ENCODE data around the gene IRF4. TPM values are rescaled to one million over a fixed set of nuclear protein-coding genes. Genes with fewer than 3 reads are reported as not detected.

The IRF4 gene
- total RNA-seq, result under 0.01 and 0.24 TPM in 2 replicates

DNA sequence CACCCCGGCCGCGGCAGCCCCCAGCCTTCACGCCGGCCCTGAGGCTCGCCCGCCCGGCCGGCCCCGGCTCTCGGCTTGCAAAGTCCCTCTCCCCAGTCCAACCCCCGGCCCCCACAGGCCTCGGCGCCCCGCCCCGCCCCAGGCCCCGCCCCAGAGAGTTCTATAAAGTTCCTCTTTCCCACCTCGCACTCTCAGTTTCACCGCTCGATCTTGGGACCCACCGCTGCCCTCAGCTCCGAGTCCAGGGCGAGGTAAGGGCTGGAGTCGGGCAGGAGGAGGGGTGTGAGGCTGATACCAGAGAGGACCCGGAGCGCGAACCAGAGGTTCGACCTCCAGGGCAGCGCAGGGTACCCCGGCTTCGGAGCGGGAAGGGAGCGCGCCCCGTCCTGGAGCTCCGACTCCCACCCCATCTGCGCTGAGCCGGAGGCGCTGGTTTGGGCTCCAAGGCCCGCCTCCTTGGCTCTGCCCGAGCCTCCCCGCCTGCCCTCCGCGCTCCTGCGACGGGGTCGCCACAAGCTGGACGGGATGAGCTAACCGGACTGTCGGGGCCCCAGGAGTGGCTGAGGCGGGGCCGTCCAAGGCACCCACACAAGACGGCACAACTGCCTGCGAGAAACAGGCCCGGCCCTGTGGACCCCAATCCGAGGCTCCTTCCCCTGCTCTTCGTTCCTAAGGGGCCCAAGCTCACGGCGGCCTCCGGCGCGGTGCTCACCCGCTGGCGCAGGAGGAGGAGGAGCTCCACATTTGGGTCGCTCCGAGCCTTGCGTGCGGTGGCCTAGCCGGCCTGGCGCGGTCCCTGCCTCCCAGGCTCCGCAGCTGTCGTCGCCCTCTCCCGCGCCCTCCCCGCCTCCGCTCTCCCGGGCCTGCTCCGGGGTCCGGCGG is at the start of gene IRF4:
TSS of gene IRF4 (plus strand) at position 194 of the 882 bp plus-strand sequence. CDS start 1,401 bp downstream, outside the sequence.

Other genes with a start within 250 kb of the IRF4 start
- gene DUSP22, start 99.3 kb upstream of the IRF4 start, total RNA-seq, result 21.4 and 29.6 TPM in 2 replicates

Data from tracheal epithelial cell (primary cell).